SU-DHL-6 (cell line): Measurements from ENCODE around the gene C5AR2.

ENCODE experiments used
- H2AFZ ChIP-seq: fragments of 200-600 bp; sonication (generic); 2 replicates; pipeline ENCODE4 v1.6.1; 2014; ENCODE audit warnings: low read depth, mild to moderate bottlenecking, moderate library complexity, mixed read lengths, antibody characterized with exemption, low read length; ENCODE audit not compliant: severe bottlenecking
- H3F3A ChIP-seq: fragments of 200-600 bp; shearing (Covaris generic); 2 replicates; pipeline ENCODE4 v1.6.0; 2016; ENCODE audit warnings: antibody characterized with exemption, mild to moderate bottlenecking; ENCODE audit not compliant: insufficient read depth
- H3K27ac ChIP-seq: fragments of 200-600 bp; sonication (generic); 2 replicates; pipeline ENCODE4 v1.5.1; 2016; ENCODE audit warnings: low read depth, mild to moderate bottlenecking, low read length, moderate library complexity, mixed read lengths
- H3K27me3 ChIP-seq: fragments of 200-600 bp; sonication (generic), shearing (Covaris generic); 2 replicates; pipeline ENCODE4 v1.6.0; 2014; ENCODE audit warnings: mild to moderate bottlenecking, low read length
- H3K36me3 ChIP-seq: fragments of 200-600 bp; sonication (generic); 2 replicates; pipeline ENCODE4 v1.6.1; 2014; ENCODE audit warnings: mild to moderate bottlenecking, low read length, mixed read lengths
- H3K4me2 ChIP-seq: fragments of 300-600, 200-600 bp; shearing (Covaris generic), sonication (generic); 2 replicates; pipeline ENCODE4 v1.6.0; 2014; ENCODE audit warnings: low read length, low read depth, mild to moderate bottlenecking; ENCODE audit not compliant: poor library complexity, severe bottlenecking
- H3K4me3 ChIP-seq: fragments of 200-600 bp; sonication (generic); 2 replicates; pipeline ENCODE4 v1.5.1; 2014; ENCODE audit warnings: antibody characterized with exemption, low read length, mild to moderate bottlenecking, mixed read lengths; ENCODE audit not compliant: insufficient read depth, poor library complexity, severe bottlenecking
- H3K79me2 ChIP-seq: fragments of 200-600 bp; sonication (generic); 2 replicates; pipeline ENCODE4 v1.6.1; 2014; ENCODE audit warnings: mild to moderate bottlenecking, low read length, moderate library complexity; ENCODE audit not compliant: insufficient read depth
- H3K9ac ChIP-seq: fragments of 200-600 bp; sonication (generic); 2 replicates; pipeline ENCODE4 v1.7.0; 2014; ENCODE audit warnings: mild to moderate bottlenecking, low read length
- H3K9me2 ChIP-seq: fragments of 200-600 bp; sonication (generic); replicated peaks from 2 replicates; pipeline ENCODE4 v1.6.1; 2014; ENCODE audit warnings: low read length; ENCODE audit not compliant: insufficient read depth
- H3K9me3 ChIP-seq: fragments of 200-600 bp; sonication (generic); 2 replicates; pipeline ENCODE4 v1.6.1; 2014; ENCODE audit warnings: low read length, mixed read lengths; ENCODE audit not compliant: insufficient read depth
- H4K20me1 ChIP-seq: fragments of 200-600 bp; sonication (generic); 2 replicates; pipeline ENCODE4 v1.6.1; 2014; ENCODE audit warnings: low read depth, mild to moderate bottlenecking, antibody characterized with exemption, low read length, moderate library complexity, mixed read lengths
- CTCF ChIP-seq: fragments of 200-600 bp; sonication (generic); IDR thresholded peaks from one replicate; pipeline ENCODE4 v1.5.1; 2017; ENCODE audit warnings: antibody characterized with exemption, mild to moderate bottlenecking, low read length, moderate library complexity; ENCODE audit not compliant: insufficient read depth, poor library complexity, severe bottlenecking
- EZH2phosphoT487 ChIP-seq: fragments of 200-600 bp; sonication (generic), shearing (Covaris generic); conservative IDR thresholded peaks from 2 replicates; pipeline ENCODE4 v1.6.1; 2018; ENCODE audit warnings: mild to moderate bottlenecking, antibody characterized with exemption, low read length, moderate library complexity, mixed read lengths

Gene C5AR2

DNA sequence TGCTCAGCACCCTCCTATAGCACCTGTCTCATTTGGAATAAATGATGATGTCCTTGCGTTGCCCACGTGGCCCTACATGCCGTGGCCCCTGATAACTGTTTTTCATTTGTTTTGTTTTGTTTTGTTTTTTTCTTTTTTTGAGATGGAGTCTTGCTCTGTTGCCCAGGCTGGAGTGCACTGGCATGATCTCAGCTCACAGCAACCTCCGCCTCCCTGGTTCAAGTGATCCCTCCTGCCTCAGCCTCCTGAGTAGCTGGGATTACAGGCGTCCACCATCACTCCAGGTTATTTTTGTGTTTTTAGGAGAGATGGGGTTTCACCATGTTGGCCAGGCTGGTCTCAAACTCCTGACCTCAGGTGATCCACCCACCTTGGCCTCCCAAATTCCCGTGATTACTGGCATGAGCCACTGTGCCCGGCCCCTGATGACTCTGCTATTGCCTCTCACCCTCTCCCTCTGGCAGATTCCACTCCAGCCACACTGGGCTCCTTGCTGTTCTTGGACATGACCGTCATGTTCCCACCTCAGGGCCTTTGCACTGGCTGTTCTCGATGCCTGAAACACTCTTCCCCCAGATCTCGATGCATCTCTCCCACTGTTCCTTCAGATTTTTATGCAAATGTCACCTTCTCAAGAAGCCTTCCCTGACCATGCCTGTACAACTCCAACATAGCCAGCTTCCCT lies 7.4 kb downstream of the C5AR2 start:
- no peak for TF ChIP-seq CTCF
- no peak for TF ChIP-seq EZH2phosphoT487
- no peaks in the 10 kb centered on the region for H3K9me3 ChIP-seq
- no peaks in the 10 kb centered on the region for H3K79me2 ChIP-seq
- H3K4me3 ChIP-seq: no peak overlapping the region
- no peaks in the 10 kb centered on the region for H4K20me1 ChIP-seq
- H3K36me3 ChIP-seq: no peaks in the 10 kb centered on the region
- H3K27me3 ChIP-seq: no peaks in the 10 kb centered on the region
- no peak overlapping the region for H2AFZ ChIP-seq
- no peak overlapping the region for H3K9ac ChIP-seq
- no peaks in the 10 kb centered on the region for H3F3A ChIP-seq
- H3K4me2 ChIP-seq: no peak overlapping the region
- H3K27ac ChIP-seq: no peak overlapping the region
- no peaks in the 10 kb centered on the region for H3K9me2 ChIP-seq

GRCh38 chr19:47340477-47341208 lies 8.7 kb downstream of the C5AR2 start:
- TF ChIP-seq CTCF (no peak), EZH2phosphoT487 (no peak)
- Histone ChIP-seq H3K36me3 (no peaks in the 10 kb centered on the region), H3K27ac (no peak overlapping the region), H3K9me2 (no peaks in the 10 kb centered on the region), H3K4me3 (no peak overlapping the region), H3K9ac (no peak overlapping the region), H3K27me3 (no peaks in the 10 kb centered on the region), H3F3A (no peaks in the 10 kb centered on the region), H3K4me2 (no peak overlapping the region), H3K9me3 (no peaks in the 10 kb centered on the region), H3K79me2 (no peaks in the 10 kb centered on the region), H4K20me1 (no peaks in the 10 kb centered on the region), H2AFZ (no peak overlapping the region)

DNA sequence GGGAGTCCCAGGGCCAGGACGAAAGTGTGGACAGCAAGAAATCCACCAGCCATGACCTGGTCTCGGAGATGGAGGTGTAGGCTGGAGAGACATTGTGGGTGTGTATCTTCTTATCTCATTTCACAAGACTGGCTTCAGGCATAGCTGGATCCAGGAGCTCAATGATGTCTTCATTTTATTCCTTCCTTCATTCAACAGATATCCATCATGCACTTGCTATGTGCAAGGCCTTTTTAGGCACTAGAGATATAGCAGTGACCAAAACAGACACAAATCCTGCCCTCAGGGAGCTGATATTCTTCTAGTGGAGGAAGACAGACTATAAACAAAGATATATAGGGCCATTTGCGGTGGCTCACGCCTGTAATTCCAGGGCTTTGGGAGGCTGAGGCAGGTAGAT lies 9.8 kb downstream of the C5AR2 start:
- H3K9ac ChIP-seq: no peak overlapping the region
- no peak overlapping the region for H3K4me2 ChIP-seq
- no peak overlapping the region for H3K27ac ChIP-seq

More for the DNA sequence above, 9.8 kb downstream of the C5AR2 start:
- Histone ChIP-seq H3K9me3 (no peaks in the 10 kb centered on the region), H3K4me3 (no peak overlapping the region), H4K20me1 (no peaks in the 10 kb centered on the region), H3K9me2 (no peaks in the 10 kb centered on the region), H3F3A (peaks cover 2% of the 10 kb centered on the region; the same call in 1 of the 2 replicates), H3K36me3 (no peaks in the 10 kb centered on the region), H2AFZ (no peak overlapping the region), H3K27me3 (no peaks in the 10 kb centered on the region), H3K79me2 (no peaks in the 10 kb centered on the region)
- no peak for TF ChIP-seq CTCF
- TF ChIP-seq EZH2phosphoT487: no peak
